HEK293 (cell line): ENCODE results near the gene CD96.

ENCODE experiments used
- CTCF ChIA-PET: fragments of 350-600 bp; formaldehyde crosslinking; extraction: SDS; loops from one replicate; lab custom pipeline; 2021; ENCODE audit warnings: antibody characterized with exemption; lab: Yijun Ruan, JAX
- POLR2A ChIA-PET: fragments of 300-600 bp; formaldehyde crosslinking; extraction: SDS; loops from one replicate; lab custom pipeline; 2020; ENCODE audit warnings: antibody characterized with exemption, inconsistent platforms; lab: Yijun Ruan, JAX
- H3K27ac ChIP-seq: fragments of 200-500 bp; sonication (Bioruptor generic); 2 replicates; pipeline ENCODE4 v1.5.1; 2014; ENCODE audit warnings: low read depth, low read length, control low read depth, inconsistent platforms; ENCODE audit errors: extremely low read depth
- H3K36me3 ChIP-seq, 2 experiments: fragments of 200-500 bp in 1 of 2; sonication (Bioruptor generic) in 1 of 2; 1 replicate in 1 of 2; 2 replicates in 1 of 2; pipeline ENCODE4 v1.5.1; 2014 to 2017; ENCODE audit warnings: inconsistent platforms in 2 of 2, low read length in 2 of 2; ENCODE audit not compliant: control insufficient read depth in 2 of 2, insufficient read depth in 1 of 2
- H3K4me1 ChIP-seq: fragments of 200-500 bp; sonication (Bioruptor generic); 2 replicates; pipeline ENCODE4 v1.5.1; 2014; ENCODE audit warnings: mild to moderate bottlenecking, low read length, inconsistent platforms; ENCODE audit not compliant: control insufficient read depth, insufficient read depth
- H3K4me3 ChIP-seq: 2 replicates; pipeline ENCODE4 v1.5.1; 2011; ENCODE audit warnings: low read depth, mild to moderate bottlenecking, control low read depth, low read length, moderate library complexity
- H3K9me3 ChIP-seq: fragments of 200-500 bp; sonication (Bioruptor generic); 2 replicates; pipeline ENCODE4 v1.5.1; 2014; ENCODE audit warnings: low read depth, low read length, inconsistent platforms; ENCODE audit not compliant: control insufficient read depth, insufficient read depth
- MEIS1 ChIP-seq: sonication (generic); formaldehyde crosslinking; IDR thresholded peaks from 2 replicates; pipeline ENCODE4 v1.8.1; 2022; ENCODE audit warnings: missing genetic modification reagents, mild to moderate bottlenecking, borderline replicate concordance
- MYNN ChIP-seq: fragments of 450-650 bp; formaldehyde crosslinking; IDR thresholded peaks from 2 replicates; pipeline ENCODE4 v1.5.1; 2016; ENCODE audit warnings: missing biosample characterization, missing genetic modification characterization, borderline replicate concordance
- SP2 ChIP-seq: fragments of 450-650 bp; formaldehyde crosslinking; IDR thresholded peaks from 2 replicates; pipeline ENCODE4 v1.5.1; 2016; ENCODE audit warnings: missing biosample characterization, missing genetic modification characterization
- TSHZ1 ChIP-seq: fragments of 450-650 bp; formaldehyde crosslinking; IDR thresholded peaks from 2 replicates; pipeline ENCODE4 v1.5.1; 2016; ENCODE audit warnings: missing biosample characterization, missing genetic modification characterization, borderline replicate concordance
- YY2 ChIP-seq: fragments of 450-650 bp; formaldehyde crosslinking; IDR thresholded peaks from 2 replicates; pipeline ENCODE4 v1.5.1; 2016; ENCODE audit warnings: missing biosample characterization, missing genetic modification characterization
- ZBTB11 ChIP-seq: fragments of 450-650 bp; formaldehyde crosslinking; conservative IDR thresholded peaks from 2 replicates; pipeline ENCODE4 v1.5.1; 2016; ENCODE audit warnings: low read depth, missing biosample characterization, missing genetic modification characterization
- ZFP41 ChIP-seq: fragments of 450-650 bp; formaldehyde crosslinking; IDR thresholded peaks from 2 replicates; pipeline ENCODE4 v1.5.1; 2016; ENCODE audit warnings: missing biosample characterization, missing genetic modification characterization, borderline replicate concordance
- ZNF148 ChIP-seq: fragments of 450-650 bp; formaldehyde crosslinking; IDR thresholded peaks from 2 replicates; pipeline ENCODE4 v1.5.0; 2017; ENCODE audit warnings: missing biosample characterization, missing genetic modification characterization, borderline replicate concordance
- ZNF184 ChIP-seq: fragments of 450-650 bp; IDR thresholded peaks from 2 replicates; pipeline ENCODE4 v1.5.1; 2018; ENCODE audit warnings: missing biosample characterization, mild to moderate bottlenecking, missing genetic modification characterization
- ZNF19 ChIP-seq: fragments of 450-650 bp; formaldehyde crosslinking; IDR thresholded peaks from 2 replicates; pipeline ENCODE4; 2016; ENCODE audit warnings: missing biosample characterization, missing genetic modification characterization, low read depth
- ZNF274 ChIP-seq, 2 experiments: fragments of 200-500 bp in 1 of 2; fragments of 450-650 bp in 1 of 2; sonication (Bioruptor generic) in 1 of 2; formaldehyde crosslinking in 1 of 2; IDR thresholded peaks; 2 replicates each; pipeline versions ENCODE4 v1.5.1 to v1.6.1; 2014 to 2016; ENCODE audit warnings: borderline replicate concordance in 1 of 2, inconsistent platforms in 1 of 2, low read length in 1 of 2, missing biosample characterization in 1 of 2, missing genetic modification characterization in 1 of 2
- ZNF391 ChIP-seq: fragments of 450-650 bp; formaldehyde crosslinking; IDR thresholded peaks from 2 replicates; pipeline ENCODE4 v1.5.1; 2016; ENCODE audit warnings: low read depth, missing biosample characterization, missing genetic modification characterization, borderline replicate concordance
- ZNF404 ChIP-seq: fragments of 450-650 bp; formaldehyde crosslinking; IDR thresholded peaks from 2 replicates; pipeline ENCODE4 v1.5.1; 2017; ENCODE audit warnings: missing biosample characterization, missing genetic modification characterization
- ZNF423 ChIP-seq: fragments of 450-650 bp; formaldehyde crosslinking; IDR thresholded peaks from 2 replicates; pipeline ENCODE4 v1.5.1; 2016; ENCODE audit warnings: missing biosample characterization, missing genetic modification characterization
- ZNF426 ChIP-seq: fragments of 450-650 bp; formaldehyde crosslinking; IDR thresholded peaks from 2 replicates; pipeline ENCODE4 v1.5.1; 2017; ENCODE audit warnings: missing biosample characterization, missing genetic modification characterization, mild to moderate bottlenecking, inconsistent platforms, moderate library complexity
- ZNF501 ChIP-seq: fragments of 450-650 bp; formaldehyde crosslinking; IDR thresholded peaks from 2 replicates; pipeline ENCODE4 v1.5.1; 2016; ENCODE audit warnings: missing biosample characterization, missing genetic modification characterization
- ZNF510 ChIP-seq: fragments of 450-650 bp; formaldehyde crosslinking; IDR thresholded peaks from 2 replicates; pipeline ENCODE4 v1.5.1; 2018; ENCODE audit warnings: mild to moderate bottlenecking, missing genetic modification characterization, missing biosample characterization; ENCODE audit not compliant: insufficient replicate concordance
- ZNF514 ChIP-seq: fragments of 450-650 bp; formaldehyde crosslinking; IDR thresholded peaks from 2 replicates; pipeline ENCODE4 v1.5.1; 2016; ENCODE audit warnings: missing biosample characterization, missing genetic modification characterization
- ZNF529 ChIP-seq: fragments of 450-650 bp; formaldehyde crosslinking; IDR thresholded peaks from 2 replicates; pipeline ENCODE4 v1.5.1; 2017; ENCODE audit warnings: missing genetic modification characterization, missing biosample characterization; ENCODE audit not compliant: insufficient replicate concordance
- ZNF548 ChIP-seq: fragments of 450-650 bp; formaldehyde crosslinking; IDR thresholded peaks from 2 replicates; pipeline ENCODE4 v1.5.1; 2016; ENCODE audit warnings: missing biosample characterization, missing genetic modification characterization
- ZNF558 ChIP-seq: fragments of 450-650 bp; formaldehyde crosslinking; IDR thresholded peaks from 2 replicates; pipeline ENCODE4 v1.5.1; 2016; ENCODE audit warnings: missing biosample characterization, missing genetic modification characterization
- ZNF561 ChIP-seq: fragments of 450-650 bp; IDR thresholded peaks from 2 replicates; pipeline ENCODE4 v1.5.1; 2018; ENCODE audit warnings: missing biosample characterization, missing genetic modification characterization, borderline replicate concordance
- ZNF76 ChIP-seq: fragments of 450-650 bp; formaldehyde crosslinking; IDR thresholded peaks from 2 replicates; pipeline ENCODE4; 2016; ENCODE audit warnings: low read depth, missing biosample characterization, missing genetic modification characterization, borderline replicate concordance
- ZNF776 ChIP-seq: fragments of 450-650 bp; formaldehyde crosslinking; IDR thresholded peaks from 2 replicates; pipeline ENCODE4 v1.5.0; 2017; ENCODE audit warnings: missing biosample characterization, missing genetic modification characterization, borderline replicate concordance
- ZNF791 ChIP-seq: fragments of 450-650 bp; formaldehyde crosslinking; IDR thresholded peaks from 2 replicates; pipeline ENCODE4 v1.5.1; 2016; ENCODE audit warnings: missing biosample characterization, missing genetic modification characterization
- ZNF792 ChIP-seq: fragments of 450-650 bp; formaldehyde crosslinking; IDR thresholded peaks from 2 replicates; pipeline ENCODE4 v1.5.1; 2016; ENCODE audit warnings: missing biosample characterization, missing genetic modification characterization
- ZSCAN30 ChIP-seq: fragments of 450-650 bp; IDR thresholded peaks from 2 replicates; pipeline ENCODE4 v1.5.1; 2018; ENCODE audit warnings: missing biosample characterization, mild to moderate bottlenecking, missing genetic modification characterization, moderate library complexity
- ZSCAN4 ChIP-seq: fragments of 450-650 bp; formaldehyde crosslinking; IDR thresholded peaks from 2 replicates; pipeline ENCODE4 v1.5.1; 2017; ENCODE audit warnings: missing biosample characterization, missing genetic modification characterization

The CD96 gene

GRCh38 chr3:111542611-111543300 lies 759 bp downstream of the CD96 start:
- no peak overlapping the region for H3K4me3 ChIP-seq

GRCh38 chr3:111545349-111545748 lies 3.4 kb downstream of the CD96 start:
- ChIA-PET POLR2A (no interaction called here), CTCF (no interaction called here)
- Histone ChIP-seq H3K4me1 (no peaks in the 10 kb centered on the region), H3K27ac (no peak overlapping the region), H3K36me3 (no peaks in the 10 kb centered on the region), H3K4me3 (no peak overlapping the region), H3K9me3 (no peaks in the 10 kb centered on the region)
- no peak for TF ChIP-seq ZNF529 (tag by site-specific recombination)
- TF ChIP-seq MYNN = no peak
- no peak for TF ChIP-seq ZSCAN4
- no peak for TF ChIP-seq TSHZ1
- TF ChIP-seq ZFP41 (tag by site-specific recombination) = no peak
- no peak for TF ChIP-seq ZSCAN30 (tag by site-specific recombination)
- TF ChIP-seq ZNF274 (IDR thresholded peaks at IDR 0.05; ENCODE audit: low read length) = no peak
- no peak for TF ChIP-seq ZNF274 (tag by site-specific recombination; IDR thresholded peaks at IDR 0.05; ENCODE audit: borderline replicate concordance)
- TF ChIP-seq ZNF510 (tag by site-specific recombination) = no peak
- TF ChIP-seq ZBTB11 (tag by site-specific recombination) = no peak
- TF ChIP-seq ZNF148 = no peak
- TF ChIP-seq ZNF423 (tag by site-specific recombination) = no peak
- TF ChIP-seq ZNF776 (tag by site-specific recombination) = no peak
- no peak for TF ChIP-seq YY2 (tag by site-specific recombination)
- no peak for TF ChIP-seq ZNF184 (tag by site-specific recombination)
- TF ChIP-seq ZNF404 (tag by site-specific recombination) = no peak
- TF ChIP-seq MEIS1 (CRISPR knock-in tag) = no peak
- TF ChIP-seq ZNF501 (tag by site-specific recombination) = no peak

More at GRCh38 chr3:111542611-111543300, 759 bp downstream of the CD96 start:
- ChIA-PET CTCF (no interaction called here), POLR2A (no interaction called here)
- TF ChIP-seq ZNF76 (tag by site-specific recombination) (no peak), ZNF558 (tag by site-specific recombination) (no peak), ZNF19 (tag by site-specific recombination) (no peak), ZNF561 (tag by site-specific recombination) (no peak), ZNF426 (tag by site-specific recombination) (no peak), SP2 (tag by site-specific recombination) (no peak), ZNF391 (tag by site-specific recombination) (no peak), ZNF514 (no peak), ZNF792 (tag by site-specific recombination) (no peak), ZNF791 (tag by site-specific recombination) (no peak), ZNF548 (tag by site-specific recombination) (no peak)
- H3K9me3 ChIP-seq = no peaks in the 10 kb centered on the region
- H3K36me3 ChIP-seq = no peaks in the 10 kb centered on the region
- H3K4me1 ChIP-seq = no peaks in the 10 kb centered on the region
- H3K27ac ChIP-seq = no peak overlapping the region
